Raji (cell line): ENCODE results near the gene MSANTD2.
A peak's percentile ranks its signal among the peaks of the same experiment; 100 is the strongest.

Experiments used
- POLR2A ChIP-seq: IDR thresholded peaks from 2 replicates; pipeline ENCODE4 v1.6.1; 2011; ENCODE audit warnings: low read depth, low read length, control low read depth; ENCODE audit not compliant: insufficient read depth

MSANTD2 gene

GRCh38 chr11:124800226-124800929 is at the start of gene MSANTD2:
MSANTD2 (minus strand) TSS chr11:124800406; CDS start chr11:124800380, 26 bp downstream.
- TF ChIP-seq POLR2A, result peak; percentile 86; the same call in 1 of the 2 replicates

GRCh38 chr11:124846070-124846673 is 46.0 kb upstream of the MSANTD2 start:
- no peak for TF ChIP-seq POLR2A

GRCh38 chr11:124844664-124845079 is 44.5 kb upstream of the MSANTD2 start:
- TF ChIP-seq POLR2A, result no peak

DNA sequence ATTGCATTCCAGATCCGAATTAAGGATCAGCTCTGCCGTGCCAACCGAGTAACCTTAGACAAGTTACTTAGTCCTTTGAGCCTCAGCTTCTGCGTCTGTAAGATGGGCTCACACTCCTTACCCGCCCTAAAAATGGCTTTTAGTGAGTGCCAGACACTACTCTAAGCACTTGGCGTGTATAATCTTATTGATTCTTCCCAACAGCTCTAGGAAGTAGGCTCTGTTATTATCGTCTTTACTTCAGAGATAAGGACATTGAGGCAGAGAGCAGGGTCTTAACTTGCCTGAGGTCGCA is 43.4 kb upstream of the MSANTD2 start:
- no peak for TF ChIP-seq POLR2A

DNA sequence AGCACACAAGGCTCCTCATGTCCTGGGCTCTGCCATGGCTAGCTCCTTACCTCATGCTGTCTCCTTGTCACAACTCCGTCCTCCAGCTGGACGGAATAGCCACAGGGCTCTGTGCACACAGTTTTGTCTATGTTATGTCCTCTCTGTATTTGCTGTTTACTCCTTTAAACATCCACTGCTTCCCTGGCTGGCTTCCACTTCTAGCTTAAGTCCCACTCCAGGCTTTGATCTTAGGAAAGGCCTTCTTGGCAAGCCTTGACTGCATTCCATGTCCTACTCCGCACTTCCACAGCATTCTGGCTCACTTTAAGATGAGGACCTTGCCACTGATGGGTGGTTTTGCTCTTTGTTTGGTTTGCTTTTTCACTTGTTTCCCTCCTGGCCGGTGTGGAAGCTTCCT is 42.1 kb upstream of the MSANTD2 start:
- TF ChIP-seq POLR2A, result no peak

DNA sequence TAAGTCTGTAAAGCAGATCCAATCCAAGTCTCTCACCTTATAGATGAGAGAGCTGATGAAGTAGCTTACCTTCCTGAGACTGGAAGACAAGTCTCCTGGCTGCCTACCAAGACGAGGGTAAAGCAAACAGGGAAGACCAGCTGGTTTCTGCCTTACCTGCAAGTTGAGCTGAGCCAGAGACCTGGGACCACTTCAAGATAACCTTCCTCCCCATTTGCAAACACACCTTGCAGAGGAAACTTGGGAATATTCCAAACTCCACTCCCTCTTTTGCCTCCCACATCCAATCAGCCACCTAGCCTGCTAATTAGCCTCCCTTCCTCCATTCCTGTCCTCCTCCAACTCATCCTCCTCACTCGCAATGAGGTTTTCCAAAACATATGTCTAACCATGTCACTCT is 41.6 kb upstream of the MSANTD2 start:
- no peak for TF ChIP-seq POLR2A

- TF ChIP-seq POLR2A, result no peak
Measured at GRCh38 chr11:124841201-124841600, 41.0 kb upstream of the MSANTD2 start.

- no peak for TF ChIP-seq POLR2A
Measured at GRCh38 chr11:124840666-124841065, 40.5 kb upstream of the MSANTD2 start.

DNA sequence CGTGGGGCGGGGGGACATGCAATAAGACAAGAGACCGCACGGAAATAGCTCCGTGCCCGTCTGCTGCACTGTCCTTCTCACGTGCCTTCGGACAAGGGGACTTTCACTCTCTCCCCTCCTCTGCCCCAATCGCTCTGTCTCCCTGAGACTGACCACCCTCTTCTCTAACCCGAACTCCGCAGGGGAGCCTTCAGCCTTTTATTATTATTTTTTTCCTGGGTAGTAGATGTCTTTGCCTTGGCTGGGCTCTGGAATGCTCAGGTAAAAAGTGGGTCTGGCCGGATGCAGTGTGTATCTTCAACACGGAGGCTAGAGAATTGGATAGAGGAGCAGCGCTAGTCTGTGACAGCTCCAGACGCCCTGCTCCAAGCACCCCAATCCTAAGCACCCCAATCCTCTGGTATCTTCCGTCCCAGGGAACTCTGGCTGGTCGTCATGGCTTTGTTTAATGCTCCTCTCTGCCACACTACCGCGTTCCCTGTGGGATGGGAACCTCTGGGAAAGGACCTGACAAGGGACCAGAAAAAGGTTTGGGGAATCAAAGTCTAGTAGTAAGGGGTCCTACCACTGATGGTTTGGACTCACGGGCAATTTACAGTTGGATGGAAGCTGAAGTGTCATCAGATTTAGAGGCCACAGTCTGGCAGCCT is 39.9 kb upstream of the MSANTD2 start:
- no peak for TF ChIP-seq POLR2A

GRCh38 chr11:124839128-124839971 is 39.1 kb upstream of the MSANTD2 start:
- TF ChIP-seq POLR2A, result no peak

DNA sequence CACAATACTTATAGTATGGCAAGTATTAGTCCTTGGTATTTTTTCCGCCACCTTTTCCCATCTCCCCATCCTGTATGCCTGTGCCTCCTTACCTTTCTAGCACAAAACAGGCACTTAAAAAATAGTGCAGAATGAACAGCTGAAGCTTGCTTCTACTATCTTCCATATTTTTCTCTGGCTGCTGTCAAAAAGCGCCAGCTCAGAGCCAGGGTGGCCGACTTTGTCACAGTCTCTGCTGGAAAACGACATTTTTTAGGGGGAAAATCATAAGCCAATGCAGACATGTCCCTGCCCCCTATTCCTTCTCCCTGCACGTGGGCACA is 38.6 kb upstream of the MSANTD2 start:
- TF ChIP-seq POLR2A, result no peak

- TF ChIP-seq POLR2A, result no peak
Measured at GRCh38 chr11:124837491-124837856, 37.3 kb upstream of the MSANTD2 start.

- TF ChIP-seq POLR2A, result no peak
Measured at GRCh38 chr11:124835918-124836317, 35.7 kb upstream of the MSANTD2 start.

- no peak for TF ChIP-seq POLR2A
Measured at GRCh38 chr11:124834526-124835180, 34.4 kb upstream of the MSANTD2 start.

GRCh38 chr11:124832571-124832970 is 32.4 kb upstream of the MSANTD2 start:
- TF ChIP-seq POLR2A, result no peak
